CD4-positive, alpha-beta T cell (primary cell): ENCODE results near the gene APP. TPM values are rescaled to one million over a fixed set of nuclear protein-coding genes. Genes with fewer than 3 reads are reported as not detected.
A peak's percentile ranks its signal among the peaks of the same experiment; 100 is the strongest.

Experiments
- ATAC-seq: fragments of 200-7000 bp; cut with Tn5 transposase; one replicate; pipeline ENCODE4 v1.10.0; 2022; ENCODE audit warnings: mild to moderate bottlenecking; ENCODE audit not compliant: poor library complexity
- CTCF ChIA-PET: fragments of 350-600 bp; sonication (Branson Sonifier 250); formaldehyde crosslinking; loops from one replicate; lab custom pipeline; 2021; ENCODE audit warnings: antibody characterized with exemption, inconsistent platforms; lab: Charles Lee
- POLR2A ChIA-PET: fragments of 350-600 bp; sonication (Branson Sonifier 250); formaldehyde crosslinking; loops from one replicate; lab custom pipeline; 2021; ENCODE audit warnings: antibody characterized with exemption, inconsistent platforms; lab: Charles Lee
- DNase-seq, 14 experiments: peaks; one replicate each; pipeline ENCODE4 v3.0.0-alpha.2; 2013 to 2020; ENCODE audit warnings: mixed read lengths in 2 of 14
- H3K27ac ChIP-seq, 2 donors: one replicate each; pipeline versions ENCODE4 v1.5.1 to v1.7.0; 2013; ENCODE audit warnings: low read length in 2 of 2, low read depth in 1 of 2, mild to moderate bottlenecking in 1 of 2
- H3K27me3 ChIP-seq, 2 experiments: 1 replicate in 1 of 2; 2 replicates in 1 of 2; pipeline versions ENCODE4 v1.6.1 to v1.7.0; 2013; ENCODE audit warnings: low read length in 2 of 2, control low read depth in 1 of 2, mild to moderate bottlenecking in 1 of 2, moderate library complexity in 1 of 2; ENCODE audit not compliant: insufficient read depth in 2 of 2, control insufficient read depth in 1 of 2
- H3K36me3 ChIP-seq: one replicate; pipeline ENCODE4 v1.6.1; 2013; ENCODE audit warnings: low read length, control low read depth; ENCODE audit not compliant: insufficient read depth
- H3K4me1 ChIP-seq: one replicate; pipeline ENCODE4 v1.6.1; 2013; ENCODE audit warnings: low read length, control low read depth; ENCODE audit not compliant: insufficient read depth
- H3K4me3 ChIP-seq: one replicate; pipeline ENCODE4 v1.5.1; 2013; ENCODE audit warnings: mild to moderate bottlenecking, low read length, moderate library complexity
- H3K9me3 ChIP-seq, 2 experiments: 1 replicate in 1 of 2; 2 replicates in 1 of 2; pipeline versions ENCODE4 v1.6.1 to v1.7.0; 2013; ENCODE audit warnings: low read length in 2 of 2, mild to moderate bottlenecking in 2 of 2, control low read depth in 1 of 2, moderate library complexity in 1 of 2; ENCODE audit not compliant: control insufficient read depth in 1 of 2, insufficient read depth in 1 of 2
- H3K27ac Mint-ChIP-seq: one replicate; pipeline ENCODE4 v1.8.0; 2020; ENCODE audit warnings: mixed read lengths
- H3K27me3 Mint-ChIP-seq: one replicate; pipeline ENCODE4 v1.8.0; 2021; ENCODE audit warnings: mixed read lengths
- H3K36me3 Mint-ChIP-seq: one replicate; pipeline ENCODE4 v1.8.0; 2021; ENCODE audit warnings: low read depth, mixed read lengths
- H3K4me1 Mint-ChIP-seq: one replicate; pipeline ENCODE4 v1.8.0; 2021; ENCODE audit warnings: low read depth, mixed read lengths
- H3K4me3 Mint-ChIP-seq: one replicate; pipeline ENCODE4 v1.8.0; 2020; ENCODE audit warnings: mild to moderate bottlenecking, mixed read lengths
- H3K9me3 Mint-ChIP-seq: one replicate; pipeline ENCODE4 v1.8.0; 2020; ENCODE audit warnings: mixed read lengths
- CTCF ChIP-seq: fragments of 200-600 bp; IDR thresholded peaks from one replicate; pipeline ENCODE4 v1.8.0; 2022; ENCODE audit warnings: antibody characterized with exemption, mild to moderate bottlenecking
- intact Hi-C, 2 experiments: fragments of 100-400 bp; cut with DNase I in 1 of 2; cut with micrococcal nuclease in 1 of 2; formaldehyde crosslinking; loops; one replicate each; pipeline versions ENCODE4 v1.15.1 to v1.9.0; 2023 to 2025; cut with DNase I, micrococcal nuclease
- total RNA-seq, 174 experiments: library from RNA in 2 of 174; stranded (reverse) in 2 of 174; gene quantifications; one replicate each; pipeline ENCODE4 v1.2.3 and lab custom pipeline; 2021 to 2026

APP gene
- total RNA-seq, 2 experiments from 2014 or later = 43.6 to 44.4 TPM

DNA sequence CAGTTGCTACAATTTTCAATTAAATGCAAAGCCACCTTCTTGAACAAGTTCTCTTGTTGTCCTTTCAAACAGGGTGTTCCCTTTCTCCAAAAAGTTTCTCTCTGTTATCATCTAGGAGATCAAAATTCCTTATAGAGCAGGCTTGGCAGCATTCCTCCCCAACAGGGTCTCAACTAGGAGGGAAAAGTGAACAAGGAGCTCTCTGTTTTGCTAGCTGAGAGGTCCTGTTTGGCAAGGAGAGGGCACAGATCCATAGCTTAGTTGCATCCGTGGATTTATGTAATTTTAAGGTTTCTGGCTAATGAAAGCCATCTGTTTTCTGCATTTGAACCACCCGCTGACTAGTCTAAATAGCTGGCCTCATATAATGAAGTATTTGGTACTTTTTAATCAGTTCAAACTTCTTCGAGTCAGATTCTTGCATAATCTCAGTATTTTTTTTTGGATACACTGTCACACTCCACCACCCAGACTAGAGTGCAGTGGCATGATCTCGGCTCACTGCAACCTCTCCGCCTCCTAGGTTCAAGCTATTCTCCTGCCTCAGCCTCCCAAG, 54.0 kb downstream of the APP start:
- ChIA-PET CTCF (no interaction called here), POLR2A (no interaction called here)
- H3K4me3 Mint-ChIP-seq = no peak overlapping the region

GRCh38 chr21:26115899-26116298, 54.7 kb downstream of the APP start:
- CTCF ChIA-PET = no interaction called here
- intact Hi-C loops = no loop called here
- H3K4me3 Mint-ChIP-seq = no peak overlapping the region

More for the DNA sequence above, 54.0 kb downstream of the APP start:
- DNase-seq (no peak), ATAC-seq (no peak)
- Histone ChIP-seq H3K9me3 (no peaks in the 10 kb centered on the region), H3K27me3 (no peaks in the 10 kb centered on the region), H3K27ac (no peak overlapping the region), H3K4me1 (no peaks in the 10 kb centered on the region), H3K36me3 (no peaks in the 10 kb centered on the region), H3K4me3 (no peak overlapping the region)
- H3K9me3 Mint-ChIP-seq = no peaks in the 10 kb centered on the region
- no peak overlapping the region for H3K27ac Mint-ChIP-seq
- H3K4me1 Mint-ChIP-seq = peaks cover 35% of the 10 kb centered on the region
- peaks cover 13% of the 10 kb centered on the region for H3K36me3 Mint-ChIP-seq
- no peak for TF ChIP-seq CTCF
- no peaks in the 10 kb centered on the region for H3K27me3 Mint-ChIP-seq
- intact Hi-C loops = no loop called here

GRCh38 chr21:26115305-26115704, 55.3 kb downstream of the APP start:
- ATAC-seq (no peak), DNase-seq (peak in 2 of 14 experiments; percentile 5 to 8)
- no peak for TF ChIP-seq CTCF
- intact Hi-C loops = no loop called here
- CTCF ChIA-PET = no interaction called here
- POLR2A ChIA-PET = no interaction called here
- peaks cover 31% of the 10 kb centered on the region for H3K4me1 Mint-ChIP-seq
- H3K9me3 ChIP-seq = no peaks in the 10 kb centered on the region
- no peak overlapping the region for H3K27ac ChIP-seq
- no peak overlapping the region for H3K4me3 ChIP-seq
- peaks cover 22% of the 10 kb centered on the region for H3K36me3 Mint-ChIP-seq
- H3K27me3 Mint-ChIP-seq = no peaks in the 10 kb centered on the region
- no peak overlapping the region for H3K4me3 Mint-ChIP-seq
- no peak overlapping the region for H3K27ac Mint-ChIP-seq
- no peaks in the 10 kb centered on the region for H3K36me3 ChIP-seq
- H3K27me3 ChIP-seq = no peaks in the 10 kb centered on the region
- H3K4me1 ChIP-seq = no peaks in the 10 kb centered on the region
- H3K9me3 Mint-ChIP-seq = no peaks in the 10 kb centered on the region

More at GRCh38 chr21:26115899-26116298, 54.7 kb downstream of the APP start:
- no peak overlapping the region for H3K27ac ChIP-seq
- DNase-seq (no peak), ATAC-seq (no peak)
- H3K9me3 ChIP-seq = no peaks in the 10 kb centered on the region
- Mint-ChIP-seq H3K27me3 (no peaks in the 10 kb centered on the region), H3K4me1 (peaks cover 34% of the 10 kb centered on the region), H3K27ac (no peak overlapping the region), H3K36me3 (peaks cover 19% of the 10 kb centered on the region), H3K9me3 (no peaks in the 10 kb centered on the region)
- no peaks in the 10 kb centered on the region for H3K27me3 ChIP-seq
- TF ChIP-seq CTCF = no peak
- no peak overlapping the region for H3K4me3 ChIP-seq
- no peaks in the 10 kb centered on the region for H3K4me1 ChIP-seq
- no peaks in the 10 kb centered on the region for H3K36me3 ChIP-seq
- POLR2A ChIA-PET = no interaction called here
